ENCODE measurements around the gene TBC1D22A. TPM values are rescaled to one million over a fixed set of nuclear protein-coding genes. Genes with fewer than 3 reads are reported as not detected.

Gene TBC1D22A
- total RNA-seq, 1 donor from 2014 or later = 10.6 TPM

DNA sequence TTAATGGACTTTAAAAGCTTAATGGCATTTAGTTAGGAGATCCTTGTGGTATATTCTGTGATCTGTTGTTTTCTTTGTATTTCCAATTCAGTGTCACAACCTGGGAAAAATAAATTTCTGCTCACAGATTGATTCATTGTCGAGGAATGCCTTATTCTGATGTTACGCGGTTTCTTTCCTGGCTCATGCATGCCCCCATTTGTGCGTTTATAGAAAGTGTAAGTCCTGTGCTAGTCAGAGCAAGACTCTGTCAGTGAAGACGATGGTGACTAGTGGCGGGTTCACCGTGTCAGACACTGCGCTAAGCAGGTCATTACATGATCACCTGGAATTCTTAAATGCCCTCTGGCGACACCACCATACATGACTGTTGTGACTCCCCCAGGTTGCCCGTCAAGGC is 169.4 kb downstream of the TBC1D22A start:
- no peak overlapping the region for H3K27ac Mint-ChIP-seq
- TF ChIP-seq EZH2 (IDR thresholded peaks at IDR 0.05) (no peak), EZH2phosphoT487 (IDR thresholded peaks at IDR 0.05) (no peak)
- TF ChIP-seq, protein P1, sequence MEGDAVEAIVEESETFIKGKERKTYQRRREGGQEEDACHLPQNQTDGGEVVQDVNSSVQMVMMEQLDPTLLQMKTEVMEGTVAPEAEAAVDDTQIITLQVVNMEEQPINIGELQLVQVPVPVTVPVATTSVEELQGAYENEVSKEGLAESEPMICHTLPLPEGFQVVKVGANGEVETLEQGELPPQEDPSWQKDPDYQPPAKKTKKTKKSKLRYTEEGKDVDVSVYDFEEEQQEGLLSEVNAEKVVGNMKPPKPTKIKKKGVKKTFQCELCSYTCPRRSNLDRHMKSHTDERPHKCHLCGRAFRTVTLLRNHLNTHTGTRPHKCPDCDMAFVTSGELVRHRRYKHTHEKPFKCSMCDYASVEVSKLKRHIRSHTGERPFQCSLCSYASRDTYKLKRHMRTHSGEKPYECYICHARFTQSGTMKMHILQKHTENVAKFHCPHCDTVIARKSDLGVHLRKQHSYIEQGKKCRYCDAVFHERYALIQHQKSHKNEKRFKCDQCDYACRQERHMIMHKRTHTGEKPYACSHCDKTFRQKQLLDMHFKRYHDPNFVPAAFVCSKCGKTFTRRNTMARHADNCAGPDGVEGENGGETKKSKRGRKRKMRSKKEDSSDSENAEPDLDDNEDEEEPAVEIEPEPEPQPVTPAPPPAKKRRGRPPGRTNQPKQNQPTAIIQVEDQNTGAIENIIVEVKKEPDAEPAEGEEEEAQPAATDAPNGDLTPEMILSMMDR (IDR thresholded peaks at IDR 0.05) = no peak

DNA sequence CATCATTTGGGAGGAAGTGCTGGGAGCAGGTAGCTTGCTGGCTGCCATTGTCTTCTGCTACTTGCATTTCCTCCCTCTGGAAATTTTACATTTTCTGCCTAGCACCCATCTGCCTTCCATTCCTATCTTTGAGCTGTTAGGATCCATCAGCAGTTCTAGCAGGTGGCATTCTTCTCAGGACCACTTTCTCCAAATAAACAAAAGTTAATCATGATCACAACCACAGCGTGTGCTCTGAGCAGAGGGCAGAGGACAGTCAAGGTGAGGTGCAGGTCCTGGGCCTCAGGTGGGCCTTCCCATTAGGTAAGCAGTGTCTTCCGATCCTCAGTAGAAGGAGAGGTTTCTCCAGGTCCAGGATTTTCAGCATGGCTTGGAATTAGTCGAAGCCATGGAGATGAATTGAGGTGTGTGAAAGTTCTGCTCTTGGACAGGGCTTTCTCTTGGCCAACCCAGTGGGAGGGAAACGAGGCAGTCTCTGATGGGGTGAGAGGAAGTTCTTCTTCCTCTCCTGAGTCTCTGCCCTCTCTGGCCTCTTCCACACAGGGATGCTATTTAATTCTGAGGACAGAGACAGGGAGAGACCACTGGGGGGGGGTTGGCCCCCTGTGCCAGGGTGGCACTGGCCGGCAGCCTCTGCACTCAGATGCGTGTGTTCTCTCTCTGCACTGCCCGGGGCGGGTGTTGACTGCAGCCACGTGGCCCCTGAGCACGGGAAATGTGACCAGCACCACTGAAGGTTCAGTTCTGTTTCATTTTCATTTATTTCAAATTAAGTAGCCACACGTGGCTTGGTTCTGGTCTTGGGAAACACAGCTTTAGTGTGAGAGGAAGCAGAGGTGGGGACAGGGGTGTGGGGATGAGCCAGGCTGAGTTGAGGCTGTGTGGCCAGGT is 170.8 kb downstream of the TBC1D22A start:
- Histone ChIP-seq H3K79me2 (ENCODE audit: low read depth) (no peaks in the 10 kb centered on the region), H3K27ac (no peak overlapping the region), H2AFZ (replicated peaks) (no peak overlapping the region), H3K9ac (no peak overlapping the region), H3K27me3 (no peaks in the 10 kb centered on the region), H3K4me2 (no peak overlapping the region), H3K9me3 (ENCODE audit: low read depth) (no peaks in the 10 kb centered on the region), H3K4me3 (no peak overlapping the region), H3F3A (ENCODE audit: low read depth) (no peaks in the 10 kb centered on the region), H3K4me1 (no peaks in the 10 kb centered on the region), H4K20me1 (ENCODE audit: low read depth) (no peaks in the 10 kb centered on the region), H3K36me3 (no peaks in the 10 kb centered on the region)
- H3K36me3 Mint-ChIP-seq = peaks cover 13% of the 10 kb centered on the region
- no peak overlapping the region for H3K27ac Mint-ChIP-seq
- H3K27me3 Mint-ChIP-seq (ENCODE audit: insufficient read depth, low read depth) = no peaks in the 10 kb centered on the region
- H3K4me3 Mint-ChIP-seq = no peak overlapping the region
- peaks cover 29% of the 10 kb centered on the region for H3K4me1 Mint-ChIP-seq
- no peak for DNase-seq (ENCODE audit: low spot score)
- TF ChIP-seq EZH2phosphoT487 (IDR thresholded peaks at IDR 0.05) = no peak
- TF ChIP-seq, protein P1 (IDR thresholded peaks at IDR 0.05) = no peak
- TF ChIP-seq EZH2 (IDR thresholded peaks at IDR 0.05) = no peak
- no peaks in the 10 kb centered on the region for H3K9me3 Mint-ChIP-seq

More for the DNA sequence above, 169.4 kb downstream of the TBC1D22A start:
- Histone ChIP-seq H3K27ac (no peak overlapping the region), H3K4me1 (no peaks in the 10 kb centered on the region), H2AFZ (replicated peaks) (no peak overlapping the region), H3K4me2 (no peak overlapping the region), H3K9ac (no peak overlapping the region), H3K36me3 (no peaks in the 10 kb centered on the region), H3K9me3 (ENCODE audit: low read depth) (no peaks in the 10 kb centered on the region), H3K79me2 (ENCODE audit: low read depth) (no peaks in the 10 kb centered on the region), H3F3A (ENCODE audit: low read depth) (no peaks in the 10 kb centered on the region), H3K4me3 (no peak overlapping the region), H3K27me3 (no peaks in the 10 kb centered on the region), H4K20me1 (ENCODE audit: low read depth) (no peaks in the 10 kb centered on the region)
- DNase-seq (ENCODE audit: low spot score) = no peak
- H3K36me3 Mint-ChIP-seq = peaks cover 13% of the 10 kb centered on the region
- peaks cover 28% of the 10 kb centered on the region for H3K4me1 Mint-ChIP-seq
- no peaks in the 10 kb centered on the region for H3K9me3 Mint-ChIP-seq
- no peaks in the 10 kb centered on the region for H3K27me3 Mint-ChIP-seq (ENCODE audit: insufficient read depth, low read depth)
- H3K4me3 Mint-ChIP-seq = no peak overlapping the region

- no peaks in the 10 kb centered on the region for H4K20me1 ChIP-seq (ENCODE audit: low read depth)
- H2AFZ ChIP-seq (replicated peaks) = no peak overlapping the region
- peaks cover 13% of the 10 kb centered on the region for H3K36me3 Mint-ChIP-seq
- no peak overlapping the region for H3K27ac ChIP-seq
- no peak overlapping the region for H3K4me2 ChIP-seq
- no peak overlapping the region for H3K27ac Mint-ChIP-seq
- no peaks in the 10 kb centered on the region for H3K4me1 ChIP-seq
- peaks cover 29% of the 10 kb centered on the region for H3K4me1 Mint-ChIP-seq
- H3K79me2 ChIP-seq (ENCODE audit: low read depth) = no peaks in the 10 kb centered on the region
- H3K4me3 Mint-ChIP-seq = no peak overlapping the region
- no peak overlapping the region for H3K9ac ChIP-seq
- H3K9me3 ChIP-seq (ENCODE audit: low read depth) = no peaks in the 10 kb centered on the region
- no peaks in the 10 kb centered on the region for H3K9me3 Mint-ChIP-seq
- no peaks in the 10 kb centered on the region for H3K27me3 ChIP-seq
- no peaks in the 10 kb centered on the region for H3K36me3 ChIP-seq
- no peak for DNase-seq (ENCODE audit: low spot score)
- no peaks in the 10 kb centered on the region for H3F3A ChIP-seq (ENCODE audit: low read depth)
- no peak for TF ChIP-seq EZH2 (IDR thresholded peaks at IDR 0.05)
- TF ChIP-seq EZH2phosphoT487 (IDR thresholded peaks at IDR 0.05) = no peak
- TF ChIP-seq, protein P1 (IDR thresholded peaks at IDR 0.05) = no peak
- no peaks in the 10 kb centered on the region for H3K27me3 Mint-ChIP-seq (ENCODE audit: insufficient read depth, low read depth)
- no peak overlapping the region for H3K4me3 ChIP-seq
These were observed 171.8 kb downstream of the TBC1D22A start for GRCh38 chr22:46934172-46934745.

Measured in neural progenitor cell (in vitro differentiated cells).